Activated effector memory CD4-positive, alpha-beta T cell treated with anti-CD3 and anti-CD28 coated beads, Interleukin-2, amount 50 U/mL, for 16 hours (primary cell): ENCODE results near the gene RPS6KA2.
"Not testable (repeated sequence)": the region's sequence is repeated elsewhere in the genome, so short reads cannot be mapped to it uniquely, and the experiment has no call there.

ENCODE experiments used
- DNase-seq: peaks from one replicate; pipeline ENCODE4 v3.0.0-alpha.2; 2020

RPS6KA2 gene

GRCh38 chr6:166589337-166589731, 37.7 kb downstream of the RPS6KA2 start:
- DNase-seq = no peak

GRCh38 chr6:166588691-166589336, 38.2 kb downstream of the RPS6KA2 start:
- no peak for DNase-seq

GRCh38 chr6:166587631-166588413, 39.2 kb downstream of the RPS6KA2 start:
- no peak for DNase-seq

DNA sequence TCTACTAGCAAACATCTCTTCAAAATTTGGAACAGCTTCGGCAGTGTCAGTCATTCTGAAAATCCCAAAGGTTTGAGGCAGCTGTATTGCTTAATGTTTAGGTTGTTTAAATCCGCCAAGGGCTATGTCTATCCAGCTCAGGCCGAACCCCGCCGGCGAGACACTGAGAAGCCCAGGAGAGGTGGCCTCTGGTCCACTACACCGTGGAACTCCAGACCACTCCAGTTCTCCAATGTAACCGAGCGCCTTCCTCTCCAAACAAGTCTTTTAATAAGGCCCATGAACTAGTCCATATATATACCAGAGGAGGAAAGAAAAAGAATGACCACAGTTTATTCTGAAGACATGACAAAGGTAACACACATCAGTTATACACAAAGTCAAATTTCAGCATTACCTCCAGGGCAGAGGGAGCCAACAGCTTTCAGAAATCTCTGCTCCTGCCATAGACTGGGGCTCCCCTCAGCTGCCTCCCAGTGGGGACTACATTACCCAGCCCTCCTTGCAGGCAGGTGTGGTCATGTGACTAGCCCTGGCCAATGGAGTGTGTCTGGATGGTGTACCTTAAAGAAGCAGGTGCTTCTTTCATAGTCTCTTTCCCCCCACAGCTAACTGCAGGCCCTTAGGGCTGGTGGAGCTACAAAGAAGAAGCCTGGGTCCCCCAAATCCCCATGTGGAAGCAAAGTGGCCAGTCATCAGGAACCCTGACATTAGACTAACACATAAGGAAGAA, 40.5 kb downstream of the RPS6KA2 start, which contains the start of gene RAMACL:
RAMACL (minus strand) TSS at position 255 of the 733 bp plus-strand sequence; CDS start at position 54, 201 bp downstream.
- DNase-seq = peak; percentile 74

- no peak for DNase-seq
These were observed 42.1 kb downstream of the RPS6KA2 start for GRCh38 chr6:166584853-166585429.

DNA sequence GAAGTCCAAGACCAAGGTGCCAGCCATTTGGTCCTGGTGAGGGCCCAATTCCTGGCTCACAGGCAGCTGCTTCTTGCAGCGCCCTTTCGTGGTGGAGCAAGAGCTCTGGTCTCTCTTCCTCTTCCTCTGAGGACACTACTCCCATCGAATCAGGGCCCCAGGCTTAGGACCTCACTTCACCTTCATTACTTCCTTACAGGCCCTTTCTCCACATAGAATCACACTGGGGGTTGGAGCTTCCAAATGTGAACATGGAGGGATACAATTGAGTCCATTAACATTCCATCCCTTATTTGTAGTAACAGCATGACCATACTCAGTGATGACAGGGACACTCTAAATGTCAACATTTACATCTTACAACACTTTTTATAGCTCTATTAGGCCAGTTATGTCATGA, 42.9 kb downstream of the RPS6KA2 start:
- no peak for DNase-seq

GRCh38 chr6:166583230-166583965, 43.7 kb downstream of the RPS6KA2 start:
- DNase-seq = no peak

DNA sequence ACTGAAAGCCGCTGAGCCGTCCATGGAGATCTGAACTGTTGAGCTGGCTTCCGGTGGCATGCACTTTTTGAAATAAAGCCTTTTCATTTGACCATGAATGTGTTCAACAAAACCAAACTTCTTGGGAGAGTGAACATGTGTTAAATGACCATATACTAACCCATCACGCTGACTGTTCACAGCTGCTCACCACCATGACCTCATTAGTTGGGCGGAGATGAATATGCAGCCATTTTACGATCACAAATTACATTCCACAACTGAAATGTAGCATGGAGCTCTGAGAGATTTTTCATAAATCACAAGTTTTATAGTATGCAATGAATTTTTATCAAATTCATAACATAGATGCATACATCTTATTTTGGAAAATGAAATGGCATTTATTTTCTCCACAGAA, 44.8 kb downstream of the RPS6KA2 start:
- DNase-seq = no peak

DNA sequence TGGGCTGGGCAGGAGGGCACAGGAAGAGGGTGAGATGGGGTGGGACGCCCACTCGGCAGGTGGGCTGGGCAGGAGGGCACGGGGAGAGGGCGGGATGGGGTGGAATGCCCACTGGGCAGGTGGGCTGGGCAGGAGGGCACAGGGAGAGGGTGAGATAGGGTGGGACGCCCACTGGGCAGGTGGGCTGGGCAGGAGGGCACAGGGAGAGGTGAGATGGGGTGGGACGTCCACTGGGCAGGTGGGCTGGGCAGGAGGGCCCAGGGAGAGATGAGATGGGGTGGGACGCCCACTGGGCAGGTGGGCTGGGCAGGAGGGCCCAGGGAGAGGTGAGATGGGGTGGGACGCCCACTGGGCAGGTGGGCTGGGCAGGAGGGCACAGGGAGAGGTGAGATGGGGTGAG, 45.2 kb downstream of the RPS6KA2 start:
- not testable (repeated sequence) for DNase-seq

DNA sequence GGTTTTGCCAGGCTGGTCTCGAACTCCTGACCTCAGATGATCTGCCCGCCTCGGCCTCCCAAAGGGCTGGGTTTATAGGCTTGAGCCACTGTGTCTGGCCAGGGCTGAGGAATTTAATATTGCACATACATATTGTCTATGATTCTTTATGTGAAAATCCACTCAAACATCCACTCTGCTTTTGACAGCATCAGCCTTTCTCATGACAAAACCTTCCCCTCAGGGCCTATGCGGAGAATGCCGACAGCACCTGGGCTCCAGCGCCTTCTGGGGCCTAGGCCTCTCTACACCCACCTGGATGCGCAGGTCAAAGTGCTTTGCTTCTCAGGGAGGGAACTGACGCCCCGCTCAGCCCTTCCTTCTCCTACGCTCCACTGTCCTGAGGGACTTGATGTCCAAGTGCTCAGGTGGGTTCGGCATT, 46.0 kb downstream of the RPS6KA2 start:
- no peak for DNase-seq

- DNase-seq = no peak
These were observed 46.7 kb downstream of the RPS6KA2 start for GRCh38 chr6:166580076-166581050.

DNA sequence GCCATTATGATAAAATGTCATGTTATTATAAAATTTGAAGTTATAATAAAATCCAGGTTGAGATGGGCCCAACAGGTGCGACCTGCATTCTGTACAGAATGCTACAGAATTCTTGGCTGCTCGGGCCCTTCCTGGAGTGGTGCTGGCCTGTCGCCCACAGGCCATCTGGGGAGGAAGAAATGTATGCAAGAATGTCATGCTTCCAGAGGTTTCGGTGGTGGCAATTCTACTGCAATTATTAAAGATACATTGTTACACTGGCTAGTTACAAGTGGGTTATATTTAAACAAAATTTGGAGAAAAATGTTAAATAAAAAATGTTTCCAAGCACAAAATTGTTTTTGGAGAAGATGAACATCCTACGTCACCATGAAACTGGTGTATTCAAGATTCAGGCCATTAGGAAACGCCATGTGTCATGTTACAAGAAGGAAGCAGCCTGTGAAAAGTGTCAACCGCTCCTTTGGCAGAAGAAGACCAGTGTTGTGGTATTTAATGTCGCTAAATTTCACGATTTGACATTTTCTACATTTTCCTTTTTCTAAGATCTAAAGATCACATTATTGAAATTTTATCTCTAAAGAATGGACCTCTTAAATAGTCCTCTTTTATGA, 47.7 kb downstream of the RPS6KA2 start:
- no peak for DNase-seq

DNA sequence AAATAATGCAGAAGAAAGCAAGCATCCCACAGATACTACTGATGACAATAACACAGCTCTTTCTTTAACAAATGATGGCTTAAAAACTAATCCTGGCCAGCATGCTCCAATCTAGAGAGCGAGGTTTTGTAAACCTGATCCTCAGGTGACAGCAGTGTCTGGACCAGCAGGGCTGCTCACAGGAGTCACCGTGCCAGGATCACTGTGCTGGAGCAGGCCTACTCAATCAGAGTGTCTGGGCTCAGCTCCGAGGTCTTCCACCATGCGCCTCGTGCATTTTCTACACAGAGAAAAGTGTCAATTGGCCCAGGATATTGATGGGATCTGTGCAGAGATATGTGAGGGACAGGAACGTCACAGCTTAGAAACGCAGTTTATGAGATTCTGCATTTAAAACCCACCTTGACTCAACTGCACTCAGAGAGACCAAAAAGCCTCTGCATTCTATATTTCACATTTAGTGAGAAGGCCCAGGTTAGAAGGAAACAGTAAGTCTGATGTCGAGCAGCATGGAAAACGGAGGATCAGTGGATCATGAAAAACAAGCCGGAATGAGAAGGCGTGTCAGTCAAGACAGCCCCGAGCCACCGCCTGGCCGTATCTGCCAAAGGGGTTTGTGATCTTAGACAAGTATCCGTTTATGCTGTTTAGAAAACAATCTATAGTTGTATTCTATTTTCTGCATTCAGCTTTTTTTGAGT, 48.4 kb downstream of the RPS6KA2 start:
- DNase-seq = no peak

DNA sequence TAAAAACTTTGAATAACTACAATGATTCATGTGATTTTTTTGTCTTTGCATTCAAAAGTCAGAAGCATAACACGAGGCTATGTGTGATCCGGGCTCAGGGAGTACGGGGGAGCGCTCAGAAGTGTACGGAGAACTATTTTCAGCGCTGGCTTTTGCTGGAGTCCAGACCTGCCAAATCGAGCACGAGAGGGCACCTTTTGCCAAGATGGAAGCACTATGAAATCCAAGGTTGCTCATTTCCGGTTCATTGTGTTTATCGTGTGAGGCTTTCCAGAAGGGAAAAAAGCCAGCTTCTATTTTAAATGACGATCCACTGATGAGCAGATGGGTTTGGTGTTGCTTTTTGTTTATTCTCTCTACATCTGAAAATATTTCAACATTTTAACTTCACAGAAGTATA, 51.8 kb downstream of the RPS6KA2 start:
- DNase-seq = no peak

DNA sequence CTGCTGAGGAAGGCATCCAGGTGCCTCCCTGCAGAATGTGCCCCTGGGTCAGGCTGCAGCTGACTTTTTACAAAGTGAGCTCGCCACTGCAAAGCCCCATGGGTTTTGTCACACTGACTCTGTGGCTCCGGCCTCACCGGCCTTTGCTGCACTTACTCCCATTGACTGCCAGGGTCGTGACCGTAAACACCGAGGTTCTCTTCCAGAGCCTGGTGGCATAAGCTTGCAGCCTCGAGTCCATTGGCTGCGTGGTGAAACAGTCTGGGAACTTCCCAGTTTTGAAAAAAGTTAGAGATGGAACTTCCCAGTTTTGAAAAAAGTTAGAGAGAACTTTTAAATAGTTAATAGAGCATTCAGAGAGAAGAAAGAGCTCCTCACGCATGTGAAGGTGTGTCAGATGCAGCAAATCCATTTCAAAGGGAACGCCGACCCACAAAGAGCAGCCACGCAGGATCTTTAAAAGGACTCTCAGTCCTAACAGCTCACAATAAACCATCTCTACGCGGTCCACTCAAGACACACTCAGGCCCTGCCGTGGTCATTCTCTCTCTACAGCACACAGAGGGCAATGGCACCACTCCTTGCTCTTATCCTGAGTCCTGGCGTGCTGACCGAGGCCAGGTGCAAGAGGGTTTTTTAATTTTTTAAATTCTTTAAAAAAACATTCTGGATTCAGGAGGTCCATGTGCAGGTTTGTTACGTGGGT, 53.4 kb downstream of the RPS6KA2 start:
- no peak for DNase-seq

DNA sequence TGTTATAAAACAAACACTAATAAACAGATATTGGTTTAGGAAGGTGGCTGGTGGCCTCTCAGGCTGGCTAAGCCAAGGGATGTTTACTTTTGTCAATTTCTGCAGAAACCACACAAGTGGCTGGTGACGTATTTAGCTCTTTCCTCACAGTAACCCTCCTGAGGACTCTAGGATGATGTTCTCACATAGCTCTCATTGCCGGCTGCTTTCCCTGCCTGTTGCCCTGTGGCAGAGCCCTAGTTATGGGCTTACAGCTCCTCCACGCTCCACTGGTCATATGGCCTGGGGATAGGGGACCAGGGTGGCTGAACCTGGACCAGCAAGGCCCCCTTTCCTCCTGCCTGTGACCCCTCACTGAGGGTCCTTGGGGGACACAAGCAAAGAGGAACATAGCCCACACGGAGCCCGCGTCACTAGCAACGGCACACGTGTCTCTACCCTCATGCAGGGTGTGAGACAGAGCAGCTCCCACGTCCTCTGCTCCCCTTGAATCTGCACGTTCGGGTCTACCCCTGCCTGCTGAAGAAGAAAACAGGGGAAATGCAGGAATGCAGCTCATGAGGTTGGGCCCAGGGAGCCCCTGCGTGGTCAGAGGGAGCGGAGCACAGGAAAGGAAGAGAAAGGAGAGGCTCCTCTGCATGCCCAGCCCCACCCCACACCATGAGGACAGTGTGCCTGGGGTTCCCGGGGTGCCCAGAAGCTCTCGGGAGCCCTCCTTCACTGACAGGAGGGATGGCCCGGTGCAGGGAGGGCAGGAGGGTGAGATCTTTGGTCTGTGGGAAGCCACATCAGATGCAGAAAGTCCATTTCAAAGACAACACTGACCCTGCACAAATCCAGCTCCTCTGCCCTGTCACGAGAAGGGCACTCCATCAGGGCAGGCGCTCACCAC, 54.4 kb downstream of the RPS6KA2 start:
- DNase-seq = no peak

- no peak for DNase-seq
These were observed 55.9 kb downstream of the RPS6KA2 start for GRCh38 chr6:166570929-166571713.

- no peak for DNase-seq
These were observed 57.8 kb downstream of the RPS6KA2 start for GRCh38 chr6:166569206-166569605.
